ENCODE measurements around the gene GNG2.

Gene GNG2

GRCh38 chr14:52014601-52015267 is 154.3 kb downstream of the GNG2 start:
- H3K36me3 Mint-ChIP-seq: peaks cover 8% of the 10 kb centered on the region
- H3K4me1 Mint-ChIP-seq (ENCODE audit: low read depth): peaks cover 2% of the 10 kb centered on the region
- H3K27me3 Mint-ChIP-seq: peaks cover 7% of the 10 kb centered on the region
- no peaks in the 10 kb centered on the region for H3K9me3 Mint-ChIP-seq (ENCODE audit: low read depth)
- H3K4me3 Mint-ChIP-seq: no peak overlapping the region
- no peak overlapping the region for H3K27ac Mint-ChIP-seq

GRCh38 chr14:52015411-52016030 is 155.1 kb downstream of the GNG2 start:
- H3K4me1 Mint-ChIP-seq (ENCODE audit: low read depth): peaks cover 9% of the 10 kb centered on the region
- peaks cover 8% of the 10 kb centered on the region for H3K36me3 Mint-ChIP-seq
- no peak overlapping the region for H3K27ac Mint-ChIP-seq
- no peaks in the 10 kb centered on the region for H3K9me3 Mint-ChIP-seq (ENCODE audit: low read depth)
- H3K27me3 Mint-ChIP-seq: peaks cover 7% of the 10 kb centered on the region
- H3K4me3 Mint-ChIP-seq: no peak overlapping the region

DNA sequence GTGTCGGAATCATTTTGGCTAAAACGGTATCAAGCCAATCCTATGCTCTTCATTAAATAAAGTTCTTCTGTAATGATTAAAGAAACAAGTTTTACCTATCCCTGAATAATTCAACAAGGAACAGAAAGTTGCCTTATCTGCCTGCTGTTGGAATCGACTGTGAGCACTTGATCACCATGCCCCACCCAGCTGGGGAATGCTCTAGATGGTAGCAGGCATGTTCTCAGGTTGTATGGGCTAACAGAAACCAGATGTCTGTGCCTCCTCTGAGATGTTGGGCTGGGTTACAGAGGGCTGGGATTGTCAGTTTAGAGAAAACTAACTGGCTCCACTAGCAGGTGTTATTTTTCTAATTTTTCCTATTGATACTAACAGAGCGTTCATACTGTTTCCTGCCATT is 157.8 kb downstream of the GNG2 start:
- H3K36me3 Mint-ChIP-seq: peaks cover 2% of the 10 kb centered on the region
- peaks cover 7% of the 10 kb centered on the region for H3K27me3 Mint-ChIP-seq
- no peak overlapping the region for H3K27ac Mint-ChIP-seq
- peaks cover 28% of the 10 kb centered on the region for H3K4me1 Mint-ChIP-seq (ENCODE audit: low read depth)
- H3K9me3 Mint-ChIP-seq (ENCODE audit: low read depth): no peaks in the 10 kb centered on the region
- no peak overlapping the region for H3K4me3 Mint-ChIP-seq

- H3K27me3 Mint-ChIP-seq: peaks cover 7% of the 10 kb centered on the region
- peaks cover 28% of the 10 kb centered on the region for H3K4me1 Mint-ChIP-seq (ENCODE audit: low read depth)
- peaks cover 2% of the 10 kb centered on the region for H3K36me3 Mint-ChIP-seq
- no peak overlapping the region for H3K4me3 Mint-ChIP-seq
- no peaks in the 10 kb centered on the region for H3K9me3 Mint-ChIP-seq (ENCODE audit: low read depth)
- H3K27ac Mint-ChIP-seq: no peak overlapping the region
Observed at GRCh38 chr14:52018970-52019369, 158.6 kb downstream of the GNG2 start.

Data from activated naive CD8-positive, alpha-beta T cell (primary cell).